RWPE1 (cell line): ENCODE results near the gene FGD4.

Experiments used
- CTCF ChIA-PET: fragments of 350-600 bp; sonication (Branson Sonifier 250); formaldehyde crosslinking; extraction: SDS; loops from one replicate; lab custom pipeline; 2021; lab: Yijun Ruan, JAX
- POLR2A ChIA-PET: fragments of 400-600 bp; formaldehyde crosslinking; extraction: SDS; loops from one replicate; lab custom pipeline; 2020; ENCODE audit warnings: antibody characterized with exemption; ENCODE audit not compliant: low non-redundant PET; lab: Yijun Ruan, JAX
- DNase-seq: peaks from one replicate; pipeline ENCODE4 v3.0.0; 2012; ENCODE audit warnings: low spot score
- H3K27ac ChIP-seq: fragments of 450-650 bp; 2 replicates; pipeline ENCODE4 v1.5.1; 2017
- TF ChIP-seq, protein P1 (sequence below): fragments of 450-650 bp; conservative IDR thresholded peaks from 2 replicates; pipeline ENCODE4 v1.5.1; 2017; ENCODE audit warnings: low read depth, mild to moderate bottlenecking

FGD4 gene

DNA sequence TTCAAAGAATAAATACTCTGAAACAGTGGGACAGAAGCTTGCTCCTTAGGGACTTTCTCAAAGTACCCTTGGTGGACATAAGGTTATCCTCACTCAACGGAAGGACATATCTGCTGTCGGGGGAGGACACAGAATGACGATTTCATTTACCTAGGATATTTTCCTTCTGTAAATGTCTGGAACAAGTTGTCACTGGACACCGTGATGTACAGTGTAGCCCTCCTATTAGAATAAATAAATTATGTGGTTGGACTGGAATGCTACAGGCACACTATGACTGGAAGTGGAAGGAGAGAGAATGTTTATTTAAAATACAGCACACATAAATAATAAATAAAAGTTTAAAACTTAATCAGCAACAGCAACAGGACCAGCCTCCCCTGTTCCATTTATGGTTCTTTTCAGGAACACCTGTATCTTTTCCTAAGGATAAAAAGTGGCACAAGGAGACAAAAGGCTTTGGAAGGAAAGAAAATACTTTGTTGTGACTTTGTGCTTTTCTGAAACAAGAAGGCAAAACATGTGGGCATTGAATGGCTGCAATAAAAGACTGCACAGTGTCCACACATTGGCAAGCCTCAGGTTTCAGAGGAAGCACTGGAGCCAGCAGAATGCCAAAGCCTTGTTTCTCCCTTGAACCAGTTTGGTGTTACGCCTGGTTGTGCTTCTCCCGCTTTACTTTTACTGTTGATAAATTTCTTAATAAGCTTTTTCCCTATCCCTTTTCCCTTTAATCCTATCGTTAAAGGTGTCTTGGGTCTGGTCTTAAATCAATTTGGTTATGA is 36.8 kb downstream of the FGD4 start:
- peak overlapping the region; percentile 88 for H3K27ac ChIP-seq
- DNase-seq, result peak; percentile 22
- CTCF ChIA-PET, result interaction anchor here (0.7 to 0.9 kb wide), 2 partner anchors 50 to 732 kb away, joined by 4 to 6 read pairs; no protein-coding TSS in a partner anchor
- TF ChIP-seq, protein P1, sequence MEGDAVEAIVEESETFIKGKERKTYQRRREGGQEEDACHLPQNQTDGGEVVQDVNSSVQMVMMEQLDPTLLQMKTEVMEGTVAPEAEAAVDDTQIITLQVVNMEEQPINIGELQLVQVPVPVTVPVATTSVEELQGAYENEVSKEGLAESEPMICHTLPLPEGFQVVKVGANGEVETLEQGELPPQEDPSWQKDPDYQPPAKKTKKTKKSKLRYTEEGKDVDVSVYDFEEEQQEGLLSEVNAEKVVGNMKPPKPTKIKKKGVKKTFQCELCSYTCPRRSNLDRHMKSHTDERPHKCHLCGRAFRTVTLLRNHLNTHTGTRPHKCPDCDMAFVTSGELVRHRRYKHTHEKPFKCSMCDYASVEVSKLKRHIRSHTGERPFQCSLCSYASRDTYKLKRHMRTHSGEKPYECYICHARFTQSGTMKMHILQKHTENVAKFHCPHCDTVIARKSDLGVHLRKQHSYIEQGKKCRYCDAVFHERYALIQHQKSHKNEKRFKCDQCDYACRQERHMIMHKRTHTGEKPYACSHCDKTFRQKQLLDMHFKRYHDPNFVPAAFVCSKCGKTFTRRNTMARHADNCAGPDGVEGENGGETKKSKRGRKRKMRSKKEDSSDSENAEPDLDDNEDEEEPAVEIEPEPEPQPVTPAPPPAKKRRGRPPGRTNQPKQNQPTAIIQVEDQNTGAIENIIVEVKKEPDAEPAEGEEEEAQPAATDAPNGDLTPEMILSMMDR, result no peak
- POLR2A ChIA-PET, result no interaction called here

DNA sequence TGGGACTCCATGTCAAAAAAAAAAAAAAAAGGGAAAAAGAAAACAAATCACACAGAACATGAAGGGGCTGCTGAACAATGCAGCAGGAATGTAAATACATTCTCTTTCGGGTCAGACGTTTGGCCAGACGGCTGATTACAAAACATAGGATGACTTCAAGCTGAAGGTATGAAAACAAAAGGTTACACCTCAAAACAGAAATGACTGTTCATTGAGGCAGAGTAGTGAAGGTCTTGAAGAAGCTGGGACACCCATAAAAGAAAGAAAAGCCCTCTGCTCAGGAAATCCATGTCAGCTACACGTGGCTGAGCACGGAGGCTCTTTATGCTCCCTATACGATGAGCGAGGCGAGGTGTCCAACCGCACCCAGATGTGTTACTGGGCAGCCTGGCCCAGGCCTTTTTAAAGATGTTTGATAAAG is 37.7 kb downstream of the FGD4 start:
- ChIA-PET CTCF (interaction anchor here (0.7 to 0.9 kb wide), 2 partner anchors 29 to 731 kb away, joined by 3 to 6 read pairs; no protein-coding TSS in a partner anchor), POLR2A (no interaction called here)
- H3K27ac ChIP-seq, result peak overlapping the region; percentile 88
- TF ChIP-seq, protein P1, result no peak
- DNase-seq, result peak; percentile 93

DNA sequence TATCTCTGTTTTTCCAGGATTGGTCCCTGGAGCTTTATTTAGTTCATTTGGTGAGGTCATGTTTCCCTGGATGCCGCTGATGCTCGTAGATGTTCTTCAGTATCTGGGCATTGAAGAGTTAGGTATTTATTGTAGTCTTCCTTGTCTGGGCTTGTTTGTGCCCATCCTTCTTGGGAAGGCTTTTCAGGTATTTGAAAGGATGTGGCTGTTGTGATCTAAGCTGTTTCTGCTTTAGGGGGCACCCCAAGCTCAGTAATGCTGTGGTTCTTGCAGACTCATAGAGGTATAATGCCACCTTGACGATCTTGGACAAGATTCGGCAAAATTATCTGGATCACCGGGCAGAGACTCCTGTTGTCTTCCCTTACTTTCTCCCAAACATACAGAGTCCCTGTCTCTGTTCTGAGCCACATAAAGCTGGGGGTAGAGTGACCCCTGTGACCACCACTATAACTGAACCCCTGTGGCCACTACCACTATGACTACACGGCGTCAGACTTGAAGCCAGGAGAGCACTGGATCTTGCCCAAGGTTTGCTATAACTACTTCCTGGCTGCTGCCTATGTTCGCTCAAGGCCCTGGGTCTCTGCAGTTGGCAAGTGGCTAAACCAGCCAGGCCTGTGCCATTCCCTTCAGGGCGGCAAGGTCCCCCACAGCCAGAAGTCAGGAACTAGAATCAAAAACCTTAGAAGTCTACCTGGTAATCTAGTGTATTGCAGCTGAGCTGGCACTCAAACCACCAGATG is 40.9 kb downstream of the FGD4 start:
- TF ChIP-seq, protein P1, result peak; percentile 26; the same call in 1 of the 2 replicates
- peak overlapping the region; percentile 91 for H3K27ac ChIP-seq
- CTCF ChIA-PET, result interaction anchor here (0.5 kb wide), 1 partner anchor 512 kb away, joined by 3 read pairs; no protein-coding TSS in a partner anchor
- peak; percentile 16 for DNase-seq
- POLR2A ChIA-PET, result no interaction called here

DNA sequence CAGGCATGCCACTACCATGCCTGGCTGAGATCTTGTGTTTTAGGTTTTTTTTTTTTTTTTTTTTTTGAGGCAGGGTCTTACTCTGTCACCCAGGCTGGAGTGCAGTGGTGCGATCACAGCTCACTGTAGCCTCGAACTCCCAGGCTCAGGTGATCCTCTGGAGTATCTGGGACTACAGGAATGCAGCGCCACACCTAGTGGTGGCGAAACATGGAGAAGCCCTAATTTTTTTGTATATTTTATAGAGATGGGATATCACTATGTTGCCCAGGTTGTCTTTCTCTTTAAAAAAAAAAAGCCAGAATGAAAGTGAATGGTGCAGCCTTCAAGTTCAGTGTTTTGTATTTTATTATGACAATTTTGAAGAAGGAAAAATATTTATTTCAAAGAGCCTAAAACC is 44.1 kb downstream of the FGD4 start:
- TF ChIP-seq, protein P1, result no peak
- H3K27ac ChIP-seq, result peak overlapping the region; percentile 87; the same call in 1 of the 2 replicates
- ChIA-PET POLR2A (no interaction called here), CTCF (no interaction called here)
- no peak for DNase-seq

DNA sequence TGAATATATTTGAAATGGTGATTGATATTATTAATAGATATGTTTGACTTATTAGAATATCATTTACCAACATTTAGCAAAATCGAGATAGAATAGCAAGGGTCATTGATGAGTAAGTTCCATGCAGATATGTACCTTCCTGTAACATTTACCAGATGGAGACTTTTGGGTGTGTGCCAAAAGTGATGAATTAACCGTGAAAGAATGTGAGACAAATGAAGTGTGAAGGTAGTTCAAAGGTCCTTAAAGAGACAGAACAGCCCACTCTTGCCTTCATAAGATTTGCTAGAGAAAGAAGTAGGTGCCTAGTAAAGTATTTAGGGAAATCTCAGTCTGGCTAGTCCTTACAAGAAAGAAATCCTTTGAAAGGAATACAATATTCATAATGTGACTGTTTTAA is 45.5 kb downstream of the FGD4 start:
- CTCF ChIA-PET, result no interaction called here
- POLR2A ChIA-PET, result no interaction called here
- TF ChIP-seq, protein P1, result no peak
- peak overlapping the region; percentile 87 for H3K27ac ChIP-seq
- peak; percentile 80 for DNase-seq

DNA sequence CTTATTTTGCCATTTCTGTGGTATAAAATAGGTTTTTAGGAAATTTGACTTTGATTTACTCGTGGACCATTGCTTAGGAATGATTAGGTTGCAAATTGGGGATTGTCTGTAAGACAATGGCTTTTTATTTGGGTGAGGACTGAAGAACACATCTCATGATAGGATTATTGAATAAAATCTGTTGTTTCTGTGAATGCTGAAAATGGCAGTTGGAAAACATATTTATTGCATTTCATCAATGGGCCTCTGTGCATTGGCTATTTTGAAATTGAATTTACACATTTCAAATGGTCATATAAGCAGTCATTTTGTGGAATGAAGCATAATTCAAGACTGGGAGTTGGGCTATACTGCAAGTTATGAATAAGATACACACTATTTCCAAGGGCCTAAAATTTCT is 46.0 kb downstream of the FGD4 start:
- POLR2A ChIA-PET, result no interaction called here
- no peak for DNase-seq
- H3K27ac ChIP-seq, result no peak overlapping the region
- TF ChIP-seq, protein P1, result no peak
- CTCF ChIA-PET, result no interaction called here
